ENCODE results near the gene BFSP1.

The BFSP1 gene

GRCh38 chr20:17519606-17520285 is 11.4 kb downstream of the BFSP1 start:
- DNase-seq: no peak

- DNase-seq: no peak
These were observed 12.7 kb downstream of the BFSP1 start for GRCh38 chr20:17518339-17519052.

- DNase-seq: no peak
These were observed 16.1 kb downstream of the BFSP1 start for GRCh38 chr20:17515053-17515452.

GRCh38 chr20:17513939-17514338 is 17.2 kb downstream of the BFSP1 start:
- no peak for DNase-seq

- DNase-seq: no peak
These were observed 19.8 kb downstream of the BFSP1 start for GRCh38 chr20:17511401-17511800.

- DNase-seq: no peak
These were observed 20.6 kb downstream of the BFSP1 start for GRCh38 chr20:17510548-17510947.

- DNase-seq: no peak
These were observed 22.4 kb downstream of the BFSP1 start for GRCh38 chr20:17508756-17509155.

- no peak for DNase-seq
These were observed 23.6 kb downstream of the BFSP1 start for GRCh38 chr20:17507531-17507930.

- DNase-seq: no peak
These were observed 24.1 kb downstream of the BFSP1 start for GRCh38 chr20:17507032-17507431.

- DNase-seq: peak; percentile 62
These were observed 25.3 kb downstream of the BFSP1 start for GRCh38 chr20:17505636-17506517.

- DNase-seq: peak; percentile 17
These were observed 26.1 kb downstream of the BFSP1 start for GRCh38 chr20:17504898-17505635.

- peak; percentile 13 for DNase-seq
These were observed 26.9 kb downstream of the BFSP1 start for GRCh38 chr20:17504066-17504897.

- no peak for DNase-seq
These were observed 27.7 kb downstream of the BFSP1 start for GRCh38 chr20:17503301-17504065.

- DNase-seq: no peak
These were observed 29.1 kb downstream of the BFSP1 start for GRCh38 chr20:17502105-17502504.

- no peak for DNase-seq
These were observed 29.5 kb downstream of the BFSP1 start for GRCh38 chr20:17501701-17502100.

- no peak for DNase-seq
These were observed 30.4 kb downstream of the BFSP1 start for GRCh38 chr20:17500826-17501225.

- no peak for DNase-seq
These were observed 30.9 kb downstream of the BFSP1 start for GRCh38 chr20:17500271-17500670.

- DNase-seq: no peak
These were observed 32.1 kb downstream of the BFSP1 start for GRCh38 chr20:17499041-17499440.

GRCh38 chr20:17498641-17499040 is 32.5 kb downstream of the BFSP1 start:
- no peak for DNase-seq

GRCh38 chr20:17497821-17498580 is 33.2 kb downstream of the BFSP1 start:
- DNase-seq: no peak

All from stimulated activated CD4-positive, alpha-beta T cell treated with anti-CD3 and anti-CD28 coated beads, Interleukin-4, amount 100 ng/mL, for 1 hour (primary cell).